Fibroblast of lung (primary cell): ENCODE data around the gene NOL4L.

ENCODE experiments used
- EZH2 ChIP-seq: IDR thresholded peaks from 2 replicates; pipeline ENCODE4 v1.5.1; 2012; ENCODE audit warnings: low read length, control low read depth, mild to moderate bottlenecking; ENCODE audit errors: missing control alignments
- TF ChIP-seq, protein P1 (sequence below), 2 donors: IDR thresholded peaks in 1 of 2; conservative IDR thresholded peaks in 1 of 2; 1 replicate in 1 of 2; 2 replicates in 1 of 2; pipeline ENCODE4 v1.5.1; 2011 to 2012; ENCODE audit warnings: low read length in 2 of 2, control low read depth in 1 of 2, inconsistent platforms in 1 of 2, low read depth in 1 of 2, mild to moderate bottlenecking in 1 of 2

DNA sequence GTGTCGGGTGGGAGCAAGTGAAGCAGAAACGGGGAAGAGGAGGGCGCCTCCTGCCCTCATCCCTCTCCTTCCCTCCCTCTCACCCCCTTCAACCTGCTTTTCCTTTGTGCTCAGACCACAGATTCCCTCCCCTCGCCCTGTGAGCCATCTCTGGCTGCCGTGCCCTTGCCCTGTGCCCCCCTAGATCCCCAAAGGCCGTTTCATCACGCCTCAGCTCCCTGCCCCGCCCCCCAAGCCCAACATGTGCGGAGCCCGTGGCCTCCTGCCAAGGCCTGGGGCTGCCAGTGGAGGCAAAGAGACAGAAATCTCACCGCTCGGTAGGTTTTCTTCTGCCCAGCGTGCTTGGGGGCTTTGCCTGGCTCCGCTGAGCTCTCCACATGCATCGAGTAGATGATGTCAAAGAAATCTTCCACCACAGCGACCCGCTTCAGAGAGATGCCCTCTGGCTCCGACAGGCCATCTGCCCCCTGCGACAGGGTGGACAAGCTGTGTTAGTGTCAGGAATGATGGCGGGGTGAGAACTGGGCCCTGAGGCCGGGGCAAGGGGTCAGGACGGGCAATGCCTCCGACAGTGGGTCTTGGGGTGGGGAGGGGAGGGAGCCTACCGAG is 57.6 kb downstream of the NOL4L start:
- TF ChIP-seq, protein P1, sequence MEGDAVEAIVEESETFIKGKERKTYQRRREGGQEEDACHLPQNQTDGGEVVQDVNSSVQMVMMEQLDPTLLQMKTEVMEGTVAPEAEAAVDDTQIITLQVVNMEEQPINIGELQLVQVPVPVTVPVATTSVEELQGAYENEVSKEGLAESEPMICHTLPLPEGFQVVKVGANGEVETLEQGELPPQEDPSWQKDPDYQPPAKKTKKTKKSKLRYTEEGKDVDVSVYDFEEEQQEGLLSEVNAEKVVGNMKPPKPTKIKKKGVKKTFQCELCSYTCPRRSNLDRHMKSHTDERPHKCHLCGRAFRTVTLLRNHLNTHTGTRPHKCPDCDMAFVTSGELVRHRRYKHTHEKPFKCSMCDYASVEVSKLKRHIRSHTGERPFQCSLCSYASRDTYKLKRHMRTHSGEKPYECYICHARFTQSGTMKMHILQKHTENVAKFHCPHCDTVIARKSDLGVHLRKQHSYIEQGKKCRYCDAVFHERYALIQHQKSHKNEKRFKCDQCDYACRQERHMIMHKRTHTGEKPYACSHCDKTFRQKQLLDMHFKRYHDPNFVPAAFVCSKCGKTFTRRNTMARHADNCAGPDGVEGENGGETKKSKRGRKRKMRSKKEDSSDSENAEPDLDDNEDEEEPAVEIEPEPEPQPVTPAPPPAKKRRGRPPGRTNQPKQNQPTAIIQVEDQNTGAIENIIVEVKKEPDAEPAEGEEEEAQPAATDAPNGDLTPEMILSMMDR (conservative IDR thresholded peaks at IDR 0.05 in 1 of 2, IDR thresholded peaks at IDR 0.05 in 1 of 2; ENCODE audit: low read depth in 1 of 2, low read length in 2 of 2) = no peak
- no peak for TF ChIP-seq EZH2
